GM18499 (cell line): ENCODE results near the gene MITF.
"Not testable (repeated sequence)": the region's sequence is repeated elsewhere in the genome, so short reads cannot be mapped to it uniquely, and the experiment has no call there.

ENCODE experiments used
- ATAC-seq: cut with Tn5 transposase; IDR thresholded peaks from one replicate; pipeline ENCODE4 v1.9.1; 2021; ENCODE audit warnings: moderate number of reproducible peaks; ENCODE audit not compliant: insufficient read depth, unreplicated experiment

The MITF gene

GRCh38 chr3:69785769-69786320, 46.6 kb downstream of the MITF start:
- no peak for ATAC-seq

DNA sequence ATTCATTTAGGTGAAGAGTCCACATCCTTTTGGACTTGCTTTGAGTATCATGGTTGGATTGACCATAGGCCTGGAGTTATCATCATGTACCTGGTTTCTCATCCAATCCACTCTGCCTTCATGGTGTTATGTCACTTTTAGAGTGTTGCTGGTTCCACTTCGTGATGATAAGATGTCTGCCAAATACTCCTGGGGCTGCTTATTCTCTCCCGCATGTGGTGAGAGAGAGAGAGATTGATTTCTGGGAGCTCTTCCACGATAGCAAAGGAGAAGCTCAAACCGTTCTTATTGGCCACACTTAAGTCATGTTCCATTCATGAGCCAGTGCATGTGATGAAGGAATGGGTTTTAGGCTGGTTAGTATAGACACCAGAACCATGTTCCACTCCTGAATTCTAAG, 47.6 kb downstream of the MITF start:
- ATAC-seq: no peak

DNA sequence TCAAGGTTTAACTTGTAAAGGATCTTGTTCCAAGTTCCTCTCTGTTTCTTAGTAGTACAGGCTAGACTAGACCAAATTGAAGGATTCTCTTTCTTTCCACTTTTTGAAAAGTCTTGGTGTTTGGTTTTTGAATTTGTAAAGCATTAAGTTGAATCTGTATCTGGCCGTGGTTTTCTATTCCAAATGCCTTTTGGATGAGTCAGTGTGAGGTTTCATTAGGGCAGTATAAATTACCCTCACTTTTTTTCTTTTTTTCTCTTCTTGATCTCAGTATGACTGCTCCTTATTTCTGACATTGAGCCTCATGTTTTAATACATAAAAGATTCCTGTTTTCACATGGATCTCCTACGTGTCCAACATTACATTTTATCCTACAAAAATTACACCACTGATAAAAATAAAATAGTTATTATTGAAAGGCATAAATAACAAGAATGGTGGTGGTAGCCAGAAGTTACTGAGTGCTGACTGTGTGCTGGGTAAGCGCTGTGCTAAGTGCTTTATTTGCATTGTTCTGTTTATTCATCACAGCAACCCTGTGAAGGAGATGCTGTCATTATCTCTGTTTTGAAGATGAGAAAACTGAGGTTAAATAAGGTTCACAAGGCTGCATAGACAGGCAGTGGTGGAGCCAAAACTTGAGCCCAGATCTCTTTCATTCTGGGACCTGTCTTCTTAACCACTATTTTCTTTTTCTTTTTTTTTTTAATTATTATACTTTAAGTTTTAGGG, 48.3 kb downstream of the MITF start:
- ATAC-seq: no peak

GRCh38 chr3:69791106-69791505, 51.8 kb downstream of the MITF start:
- ATAC-seq: no peak

- ATAC-seq: no peak
Measured at GRCh38 chr3:69791919-69792399, 52.7 kb downstream of the MITF start.

DNA sequence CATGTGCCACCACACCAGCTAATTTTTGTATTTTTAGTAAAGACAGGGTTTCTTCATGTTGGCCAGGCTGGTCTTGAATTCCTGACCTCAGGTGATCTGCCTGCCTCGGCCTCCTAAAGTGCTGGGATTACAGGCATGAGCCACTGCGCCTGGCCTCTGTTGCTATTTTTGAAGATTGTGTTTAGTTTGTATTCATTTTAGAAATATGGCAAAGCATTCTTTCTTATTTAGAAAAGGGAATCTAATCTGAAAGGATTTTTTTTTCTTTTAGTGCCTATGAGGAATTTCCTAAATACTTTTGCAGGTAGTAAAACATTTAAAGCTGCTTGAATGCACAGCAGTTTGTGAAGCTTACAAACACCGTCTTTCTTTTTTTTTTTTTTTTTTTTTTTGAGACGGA, 56.9 kb downstream of the MITF start:
- not testable (repeated sequence) for ATAC-seq

DNA sequence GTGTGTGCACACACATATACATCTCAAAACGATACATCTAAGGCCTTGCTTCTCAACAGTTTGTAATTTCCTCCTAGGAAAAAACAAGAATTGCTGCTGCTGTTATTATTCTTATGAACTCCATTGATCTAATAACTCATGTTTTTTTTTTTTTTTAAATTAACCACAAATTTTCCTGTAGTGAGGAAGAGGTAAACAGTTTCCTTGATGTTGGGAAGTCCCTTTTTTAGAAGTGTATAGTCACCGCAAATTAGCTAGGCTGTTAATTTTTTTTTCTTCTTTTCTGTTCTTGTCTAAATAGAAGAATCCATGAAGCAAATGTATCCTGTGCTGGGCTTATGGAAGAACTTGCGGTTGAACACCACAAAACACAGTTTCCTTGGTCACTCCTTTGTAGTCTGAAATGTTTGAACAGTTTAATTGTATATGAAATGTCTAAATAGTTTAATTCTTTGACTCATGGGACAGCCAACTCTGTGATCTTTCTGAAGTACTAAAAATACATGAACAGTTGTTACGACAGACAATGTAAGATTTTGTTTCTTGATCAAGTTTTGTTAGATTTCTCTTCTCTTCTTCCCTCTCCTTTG, 64.5 kb downstream of the MITF start:
- no peak for ATAC-seq

DNA sequence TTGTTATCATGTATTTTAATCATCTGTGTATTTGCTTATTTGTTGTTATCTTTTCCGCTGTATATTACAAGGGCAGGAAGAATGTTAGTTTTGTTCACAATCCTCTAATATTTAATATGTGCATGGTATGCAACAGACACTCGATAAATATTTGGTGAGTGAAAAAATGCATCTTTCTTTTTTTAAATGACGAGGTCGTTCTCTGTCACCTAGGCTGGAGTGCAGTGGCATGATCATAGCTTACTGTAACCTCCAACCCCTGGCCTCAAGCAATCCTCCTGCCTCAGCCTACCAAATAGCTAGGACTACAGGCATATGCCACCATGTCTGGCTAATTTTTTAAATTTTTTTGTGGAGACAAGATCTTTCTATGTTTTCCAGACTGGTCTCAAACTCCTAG, 66.2 kb downstream of the MITF start:
- ATAC-seq: no peak

GRCh38 chr3:69806735-69807438, 67.6 kb downstream of the MITF start:
- no peak for ATAC-seq

- no peak for ATAC-seq
Measured at GRCh38 chr3:69807674-69808073, 68.4 kb downstream of the MITF start.

DNA sequence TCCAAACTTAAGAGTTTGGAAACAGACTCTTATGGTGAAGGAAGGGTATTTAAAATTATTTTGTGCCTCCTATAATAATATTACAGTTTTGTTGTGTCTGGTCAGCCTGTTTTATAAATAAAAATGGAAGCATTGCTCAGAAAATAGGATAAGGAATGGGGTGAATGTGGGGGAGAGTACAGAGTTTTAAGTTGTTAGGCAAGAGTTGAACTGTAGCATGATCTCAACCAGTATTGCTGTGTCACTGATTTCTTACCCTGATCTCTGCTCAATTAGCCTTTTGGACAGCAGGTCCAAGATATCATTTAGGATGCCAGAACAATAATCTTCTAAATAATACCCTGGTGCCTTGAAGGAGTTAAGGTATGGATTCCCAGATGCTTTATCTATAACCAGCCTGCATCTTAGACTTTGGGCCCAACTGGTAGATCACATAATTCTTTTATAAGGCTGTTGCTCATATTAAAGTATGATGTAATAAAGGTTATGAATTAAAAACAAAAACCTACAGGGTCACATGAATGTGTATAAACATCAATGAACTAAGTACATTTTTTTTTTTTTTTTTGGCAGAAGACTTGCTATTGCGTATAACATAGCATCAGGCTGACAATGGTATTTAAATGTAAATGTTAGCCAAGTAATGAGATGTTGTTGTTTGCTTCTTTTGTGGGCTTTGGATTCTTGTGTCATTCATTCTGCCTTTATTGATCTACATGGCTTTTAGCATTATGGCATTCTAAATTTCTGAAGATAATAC, 70.0 kb downstream of the MITF start:
- no peak for ATAC-seq

DNA sequence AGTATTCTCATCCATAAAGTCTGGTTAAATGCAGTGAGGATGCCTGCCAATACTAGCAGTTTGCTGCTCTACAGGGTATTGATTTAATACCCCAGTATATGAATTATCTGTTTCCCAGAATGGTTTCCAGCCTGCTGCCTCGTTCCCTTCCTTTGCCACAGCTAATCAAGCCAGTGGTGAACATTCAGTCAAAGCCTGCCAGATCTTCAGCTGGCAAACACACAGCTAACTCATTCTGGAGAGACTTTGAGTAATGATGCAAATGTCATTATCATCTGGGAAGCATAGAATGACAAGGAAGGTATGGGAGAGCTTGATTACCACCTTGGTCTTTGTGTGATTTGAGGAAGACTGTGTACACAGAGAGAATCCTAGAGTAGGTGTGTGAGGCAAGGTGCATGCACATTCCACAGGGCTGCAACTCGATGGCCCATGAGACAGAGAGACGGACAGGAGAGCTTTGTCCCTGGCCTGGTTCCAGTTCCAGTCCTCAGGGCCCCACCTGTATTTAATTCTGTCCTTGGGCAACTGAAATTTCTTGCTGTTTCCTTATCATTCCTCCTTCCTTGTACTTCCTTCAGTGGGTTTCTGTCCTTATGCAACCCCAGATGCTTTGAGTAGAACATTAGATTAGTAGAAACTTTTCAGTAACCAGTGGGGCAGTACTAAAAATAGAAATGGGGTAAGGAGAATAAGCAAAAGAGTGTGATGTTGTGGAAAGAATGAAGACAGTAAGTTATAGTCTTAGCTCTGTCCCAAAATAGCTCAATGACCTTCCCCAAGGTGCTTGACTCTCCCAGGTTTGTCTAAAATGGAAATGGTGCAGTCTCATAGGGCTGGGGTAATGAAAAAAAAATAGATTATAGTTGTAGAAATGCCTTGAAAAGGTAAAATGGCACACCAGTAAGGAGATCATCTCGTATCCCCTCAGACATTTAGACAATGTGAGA, 72.5 kb downstream of the MITF start:
- ATAC-seq: no peak

DNA sequence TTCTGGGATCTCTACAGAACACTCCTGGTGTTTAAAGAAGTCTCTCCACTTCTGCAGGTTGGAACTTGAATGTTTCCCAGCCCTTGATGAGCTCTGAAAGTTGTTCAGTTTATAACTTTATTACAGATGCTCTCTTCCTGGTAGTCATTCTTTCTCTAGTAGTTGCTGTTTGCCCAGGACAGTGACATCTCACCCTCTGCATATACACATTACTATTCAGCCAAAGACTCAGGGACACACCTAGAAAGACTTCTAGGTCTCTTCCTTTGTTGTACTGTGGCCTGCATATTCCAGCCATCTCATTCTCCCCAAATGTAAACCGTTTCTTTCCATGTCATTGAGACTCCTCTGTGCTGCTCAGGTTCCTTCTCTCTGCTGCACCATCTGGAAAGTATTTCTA, 76.7 kb downstream of the MITF start:
- no peak for ATAC-seq

GRCh38 chr3:69817988-69818387, 78.7 kb downstream of the MITF start:
- no peak for ATAC-seq

GRCh38 chr3:69819282-69819681, 80.0 kb downstream of the MITF start:
- no peak for ATAC-seq

DNA sequence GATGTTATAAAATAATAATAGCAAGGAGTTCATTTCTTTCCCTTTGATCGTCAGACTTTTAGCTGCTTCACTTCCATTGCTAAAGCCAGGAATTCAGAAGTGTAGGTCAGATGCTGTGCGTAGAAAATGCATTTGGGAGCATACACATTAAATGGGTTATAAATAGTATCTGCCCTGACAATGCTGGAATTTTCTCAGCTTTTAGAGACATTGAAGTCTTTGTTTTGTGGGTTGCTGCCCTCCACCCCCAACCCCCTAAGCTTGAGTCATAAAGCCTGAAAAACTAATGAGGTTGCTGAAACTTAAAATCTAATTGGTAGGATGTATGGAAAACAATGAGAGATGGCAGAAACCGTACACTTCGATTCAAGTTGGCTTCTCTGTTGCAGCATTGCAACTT, 81.9 kb downstream of the MITF start:
- no peak for ATAC-seq

DNA sequence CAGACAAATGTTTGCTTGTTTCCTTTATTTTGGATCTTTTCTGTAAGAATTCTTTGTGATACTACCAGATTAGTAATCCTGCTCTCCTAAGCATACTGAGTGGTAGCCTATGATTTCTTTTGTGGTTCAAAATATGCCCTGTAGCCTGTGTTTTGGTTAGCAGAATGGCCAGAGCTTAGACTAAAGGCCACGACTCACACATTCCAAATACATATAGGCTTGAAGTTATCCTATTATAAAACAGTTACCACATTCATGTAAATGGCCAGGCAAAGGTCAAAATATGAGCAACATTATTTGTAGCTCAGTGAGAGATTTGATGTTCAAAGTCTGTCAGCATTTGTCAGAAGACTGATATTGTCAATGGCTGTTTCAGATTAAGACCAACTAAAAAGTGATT, 84.5 kb downstream of the MITF start:
- ATAC-seq: no peak

DNA sequence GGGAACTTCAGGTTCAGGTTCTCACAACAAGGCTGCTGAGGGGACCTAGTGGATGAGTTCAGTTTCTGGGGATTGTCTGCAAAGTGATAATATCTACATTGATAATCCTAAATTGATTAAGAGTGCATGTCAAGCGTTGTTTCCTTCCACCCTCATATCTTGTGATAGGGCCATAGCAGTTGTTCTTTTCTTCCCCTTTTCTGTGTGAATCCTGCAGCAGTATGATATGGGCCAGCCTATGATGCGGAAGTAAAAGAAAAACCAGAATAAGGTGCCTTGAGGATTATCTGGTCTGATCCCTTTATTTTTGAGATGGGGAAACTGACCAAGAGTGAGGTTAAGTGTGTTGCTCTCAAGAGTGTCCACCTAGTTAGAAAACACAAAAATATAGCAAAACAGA, 86.2 kb downstream of the MITF start:
- ATAC-seq: no peak

GRCh38 chr3:69827127-69827526, 87.9 kb downstream of the MITF start:
- ATAC-seq: no peak
